CD4-positive, alpha-beta T cell treated with Interleukin-17A for 4 hours (primary cell): Measurements from ENCODE around the gene NINL.
"Not testable (repeated sequence)": the region's sequence is repeated elsewhere in the genome, so short reads cannot be mapped to it uniquely, and the experiment has no call there.

Experiments
- DNase-seq: peaks from one replicate; pipeline ENCODE4 v3.0.0-alpha.2; 2020; ENCODE audit warnings: mixed read lengths

NINL gene

DNA sequence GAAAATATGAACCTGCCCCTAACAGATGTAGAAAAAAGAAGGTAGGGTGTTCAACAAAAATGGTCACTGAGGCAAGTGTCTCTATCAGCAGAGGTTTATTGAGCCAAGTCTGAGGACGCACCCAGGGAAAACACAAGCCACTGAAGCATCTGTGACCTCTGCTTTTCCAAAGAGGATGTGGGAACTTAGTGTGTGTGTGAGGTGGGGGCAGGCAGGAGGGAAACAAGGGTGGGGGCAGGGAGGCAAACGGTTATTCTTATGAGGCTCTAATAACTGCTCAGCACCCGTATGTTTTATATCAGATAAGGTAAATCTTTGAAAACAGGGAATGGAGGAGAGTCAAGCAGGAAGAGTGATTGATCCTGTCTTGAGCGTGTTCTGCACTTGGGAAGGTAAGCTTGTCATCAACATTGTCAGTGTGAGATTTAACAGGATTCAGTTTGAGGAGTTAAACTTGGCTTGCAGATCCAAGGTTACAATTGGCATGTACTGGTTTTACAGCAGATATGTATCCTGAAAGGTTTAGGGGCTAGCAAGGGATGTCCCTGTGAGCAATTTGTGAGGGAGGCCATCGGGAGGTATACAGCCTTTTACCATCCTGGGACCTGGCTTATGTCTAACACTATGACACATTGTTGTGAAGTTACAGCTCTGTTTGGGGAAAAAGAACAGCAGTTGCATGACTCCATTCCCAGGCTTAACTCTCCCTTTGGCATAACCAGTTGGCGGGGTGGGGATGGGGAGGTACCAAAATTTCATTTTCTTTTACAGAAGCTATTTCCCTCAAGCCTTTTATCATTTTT, 33.7 kb downstream of the NINL start:
- DNase-seq, result no peak

DNA sequence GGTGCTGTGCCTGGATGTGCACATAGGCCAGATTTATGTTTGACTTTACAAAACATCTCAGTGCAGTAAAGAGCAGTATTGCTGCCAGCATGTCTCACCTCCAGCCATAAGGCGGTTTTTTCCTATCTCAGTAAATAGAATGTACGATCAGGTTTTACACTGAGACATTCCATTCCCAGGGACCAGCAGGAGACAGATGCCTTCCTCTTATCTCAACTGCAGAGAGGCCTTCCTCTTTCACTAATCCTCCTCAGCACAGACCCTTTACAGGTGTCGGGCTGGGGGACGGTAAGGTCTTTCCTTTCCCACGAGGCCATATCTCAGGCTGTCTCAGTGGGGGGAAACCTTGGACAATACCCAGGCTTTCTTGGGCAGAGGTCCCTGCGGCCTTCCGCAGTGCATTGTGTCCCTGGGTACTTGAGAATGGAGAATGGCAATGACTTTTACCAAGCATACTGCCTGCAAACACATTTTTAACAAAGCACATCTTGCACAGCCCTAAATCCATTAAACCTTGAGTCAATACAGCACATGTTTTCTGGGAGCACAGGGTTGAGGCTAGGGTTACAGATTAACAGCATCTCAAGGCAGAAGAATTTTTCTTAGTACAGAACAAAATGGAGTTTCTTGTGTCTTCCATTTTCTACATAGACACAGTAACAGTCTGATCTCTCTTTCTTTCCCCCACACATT, 34.5 kb downstream of the NINL start:
- DNase-seq, result not testable (repeated sequence)

DNA sequence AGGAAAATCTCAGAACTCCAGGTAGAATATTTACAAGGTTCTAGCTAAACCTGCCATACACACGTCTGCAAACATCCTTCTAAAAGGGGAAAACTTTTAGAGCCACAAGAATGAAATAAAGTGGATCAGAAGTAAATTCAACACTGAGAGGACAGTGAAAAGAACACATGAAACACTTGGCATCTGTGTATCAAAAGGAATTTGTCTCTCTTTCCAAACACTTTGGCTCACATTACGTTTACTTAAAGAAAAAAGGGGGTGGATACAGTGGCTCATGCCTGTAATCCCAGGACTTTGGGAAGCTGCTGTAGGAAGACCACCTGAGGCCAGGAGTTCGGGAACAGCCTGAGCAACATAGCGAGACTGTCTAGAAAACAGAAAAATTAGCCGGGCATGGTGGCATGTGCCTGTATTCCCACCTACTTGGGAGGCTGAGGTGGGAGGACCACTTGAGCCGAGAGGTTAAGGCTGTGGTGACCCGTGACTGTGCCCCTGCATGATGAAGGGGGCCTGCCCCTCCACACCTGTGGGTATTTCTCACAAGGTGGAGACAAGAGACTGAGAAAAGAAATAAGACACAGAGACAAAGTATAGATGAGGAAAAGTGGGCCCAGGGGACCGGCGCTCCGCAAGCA, 35.4 kb downstream of the NINL start:
- DNase-seq, result no peak

DNA sequence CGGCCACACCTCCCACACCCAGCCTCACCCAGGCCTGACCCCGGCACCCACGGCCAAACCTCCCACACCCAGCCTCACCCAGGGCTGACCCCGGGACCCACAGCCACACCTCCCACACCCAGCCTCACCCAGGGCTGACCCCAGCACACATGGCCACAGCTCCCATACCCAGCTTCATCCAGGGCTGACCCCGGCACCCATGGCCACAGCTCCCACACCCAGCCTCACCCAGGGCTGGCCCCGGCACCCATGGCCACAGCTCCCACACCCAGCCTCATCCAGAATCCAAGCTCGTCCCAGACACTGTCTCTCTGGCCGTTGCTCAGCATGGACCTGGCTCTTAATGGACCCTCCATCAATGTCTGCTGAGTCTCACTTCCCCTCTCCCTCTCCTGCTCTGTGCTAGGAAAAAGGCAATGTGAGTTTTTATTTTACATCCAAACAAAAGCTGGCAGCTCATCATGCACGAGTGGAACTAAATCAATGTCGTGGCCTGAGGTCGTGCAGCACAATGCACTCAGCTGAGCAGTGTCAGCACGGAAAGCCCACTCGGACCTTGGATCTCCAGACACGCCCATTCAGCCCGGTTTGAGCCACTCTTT, 36.1 kb downstream of the NINL start:
- DNase-seq, result no peak

DNA sequence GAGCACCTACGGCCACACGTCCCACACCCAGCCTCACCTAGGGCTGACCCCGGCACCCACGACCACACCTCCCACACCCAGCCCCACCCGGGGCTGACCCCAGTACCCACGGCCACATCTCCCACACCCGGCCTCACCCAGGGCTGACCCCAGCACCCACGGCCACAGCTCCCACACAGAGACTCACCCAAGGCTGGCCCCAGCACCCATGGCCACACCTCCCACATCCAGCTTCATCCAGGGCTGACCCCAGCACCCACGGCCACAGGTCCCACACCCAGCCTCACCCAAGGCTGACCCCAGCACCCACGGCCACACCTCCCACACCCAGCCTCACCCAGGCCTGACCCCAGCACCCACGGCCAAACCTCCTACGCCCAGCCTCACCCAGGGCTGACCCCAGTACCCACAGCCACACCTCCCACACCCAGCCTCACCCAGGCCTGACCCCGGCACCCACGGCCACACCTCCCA, 36.7 kb downstream of the NINL start:
- no peak for DNase-seq

DNA sequence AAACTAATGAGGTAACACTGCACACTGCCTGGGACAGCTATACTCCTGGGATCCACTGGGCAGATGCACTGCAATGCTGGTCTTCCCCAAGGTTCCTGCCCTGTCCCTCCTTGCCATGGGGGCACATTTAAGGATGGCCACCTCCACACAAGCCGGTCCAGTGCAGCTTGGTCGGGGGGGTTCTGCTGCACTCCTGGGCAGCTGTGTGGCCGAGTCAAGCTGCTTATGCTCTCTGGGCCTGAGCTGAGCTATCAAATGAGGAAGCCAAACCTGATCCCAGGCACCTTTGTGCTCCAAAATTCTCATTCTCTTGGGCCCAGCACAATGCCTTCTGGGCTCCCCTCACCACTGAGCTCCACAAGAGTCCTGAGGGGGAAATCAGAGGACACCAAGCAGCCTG, 37.3 kb downstream of the NINL start:
- no peak for DNase-seq

DNA sequence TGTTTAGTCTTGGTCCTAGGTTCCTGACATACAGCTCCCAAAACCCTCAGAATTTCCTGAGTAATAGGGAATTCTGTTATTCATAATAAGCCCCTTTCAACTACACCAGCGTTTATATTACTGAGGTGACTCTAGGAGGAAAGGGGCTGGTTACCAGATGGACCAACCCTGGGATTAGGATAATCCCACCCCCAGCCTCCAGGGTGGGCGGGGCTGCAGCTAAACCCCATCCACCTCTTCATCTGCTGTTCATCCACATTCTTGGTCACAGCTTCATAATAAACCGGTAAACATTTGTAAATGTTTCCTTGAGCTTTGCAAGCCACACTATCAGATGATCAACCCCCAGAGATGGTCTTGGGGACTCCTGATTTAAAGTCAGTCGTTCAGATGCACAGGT, 38.3 kb downstream of the NINL start:
- DNase-seq, result no peak

DNA sequence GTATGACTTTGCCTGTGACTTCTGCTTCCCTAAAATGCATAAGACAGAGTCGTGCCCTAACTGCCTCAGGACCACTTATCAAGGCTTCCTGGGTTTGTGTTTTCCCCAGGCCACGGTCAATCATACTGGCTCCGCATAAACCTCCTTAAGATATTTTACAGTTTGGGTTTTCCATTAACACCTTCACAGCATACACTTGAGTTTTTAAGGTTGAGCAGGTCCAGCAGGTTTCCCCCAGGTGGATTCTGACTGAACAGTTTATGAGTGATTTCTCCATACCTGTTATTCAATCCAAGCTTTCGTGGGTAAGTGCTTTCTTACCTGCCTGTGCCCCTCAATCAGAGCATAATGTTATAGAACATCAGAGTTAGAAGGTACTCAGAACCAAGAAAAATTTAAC, 39.3 kb downstream of the NINL start:
- no peak for DNase-seq

DNA sequence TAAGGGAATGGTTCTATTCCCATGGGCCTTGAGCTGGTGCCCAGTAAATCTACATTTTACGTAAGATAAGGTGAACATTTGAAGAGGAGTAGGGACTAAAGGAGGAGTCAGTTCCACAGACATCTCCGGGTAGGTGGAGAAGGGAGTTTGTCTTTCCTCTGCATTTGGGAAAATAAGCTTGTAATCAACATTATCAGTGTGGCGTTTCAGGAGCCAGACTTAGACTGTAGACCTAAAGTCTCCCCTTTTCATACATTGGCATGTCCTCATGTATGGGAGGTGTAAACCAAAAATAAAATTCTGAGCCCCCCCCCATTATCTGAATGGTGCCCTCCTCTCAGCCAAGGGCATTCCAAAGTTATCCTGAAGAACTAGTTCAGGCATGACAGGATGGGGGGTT, 40.2 kb downstream of the NINL start:
- DNase-seq, result no peak

DNA sequence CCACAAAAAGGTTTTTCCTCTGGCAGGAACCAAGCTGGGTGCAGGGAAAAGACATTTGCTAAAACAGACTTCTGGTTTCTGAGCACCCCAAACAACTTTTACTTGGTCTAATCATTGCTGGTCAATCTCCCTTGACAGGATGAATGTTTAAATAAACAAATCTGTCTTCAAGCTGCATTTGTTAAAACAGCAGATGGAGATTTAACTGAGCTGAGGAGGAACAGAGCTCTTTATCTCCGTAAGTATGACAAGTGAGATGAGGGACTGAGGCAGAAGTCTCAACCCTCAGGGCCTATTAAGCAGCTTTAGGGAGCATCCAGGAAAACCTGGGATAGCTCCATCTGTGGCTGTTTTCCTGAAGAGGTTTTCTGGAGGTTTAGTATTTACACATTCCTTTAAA, 40.6 kb downstream of the NINL start:
- DNase-seq, result no peak

DNA sequence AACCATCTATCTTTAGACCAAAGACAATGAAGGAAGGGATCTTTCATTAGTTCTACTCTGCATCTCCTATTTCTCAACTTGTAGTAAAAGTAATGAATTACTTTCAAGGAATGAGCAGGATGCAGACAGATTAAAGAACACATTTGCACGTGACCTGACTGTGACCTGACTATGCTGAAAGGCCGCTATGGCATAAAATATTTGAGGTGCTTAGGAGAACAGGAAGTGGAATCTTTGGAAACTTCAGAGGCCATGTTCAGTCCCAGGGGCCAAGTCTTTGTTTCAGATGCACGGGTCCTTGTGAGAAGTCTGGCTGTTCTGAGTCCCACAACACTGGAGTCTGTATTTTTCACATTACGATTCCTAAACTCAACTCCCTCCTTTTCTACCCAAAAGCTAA, 41.0 kb downstream of the NINL start:
- DNase-seq, result no peak

DNA sequence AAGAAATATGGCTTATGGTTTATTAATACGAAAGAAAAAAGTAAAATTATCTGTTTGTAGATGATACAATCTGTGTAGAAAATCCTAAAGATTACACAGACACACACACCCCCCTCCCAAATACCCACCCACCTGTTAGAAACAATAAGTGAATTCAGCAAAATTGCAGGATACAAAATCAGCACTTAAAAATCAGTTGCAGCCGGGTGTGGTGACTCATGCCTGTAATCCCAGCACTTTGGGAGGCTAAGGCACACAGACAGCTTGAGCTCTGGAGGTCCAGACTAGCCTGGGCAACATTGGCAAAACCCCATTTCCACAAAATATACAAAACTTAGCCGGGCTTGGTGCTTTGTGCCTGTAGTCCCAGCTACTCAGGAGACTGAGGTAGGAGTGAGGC, 42.3 kb downstream of the NINL start:
- DNase-seq, result no peak

DNA sequence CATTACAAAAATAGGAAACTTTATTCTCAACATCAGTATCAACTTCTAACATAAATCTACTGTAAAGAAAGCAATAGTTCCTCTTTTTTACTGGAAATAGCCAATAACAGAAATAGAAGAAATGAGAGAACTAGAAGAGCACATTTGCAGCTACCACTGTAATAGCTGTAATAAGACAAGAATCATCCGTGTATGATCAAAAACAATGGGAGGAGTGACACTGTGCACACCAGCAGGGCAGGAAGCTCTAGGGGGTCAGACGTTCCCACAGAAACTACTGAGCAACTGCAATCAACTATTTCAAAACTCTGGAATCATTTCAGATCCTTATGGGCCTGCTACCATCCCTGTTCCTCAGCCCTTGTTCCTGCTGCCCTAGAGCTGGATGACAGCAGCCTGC, 43.7 kb downstream of the NINL start:
- no peak for DNase-seq

DNA sequence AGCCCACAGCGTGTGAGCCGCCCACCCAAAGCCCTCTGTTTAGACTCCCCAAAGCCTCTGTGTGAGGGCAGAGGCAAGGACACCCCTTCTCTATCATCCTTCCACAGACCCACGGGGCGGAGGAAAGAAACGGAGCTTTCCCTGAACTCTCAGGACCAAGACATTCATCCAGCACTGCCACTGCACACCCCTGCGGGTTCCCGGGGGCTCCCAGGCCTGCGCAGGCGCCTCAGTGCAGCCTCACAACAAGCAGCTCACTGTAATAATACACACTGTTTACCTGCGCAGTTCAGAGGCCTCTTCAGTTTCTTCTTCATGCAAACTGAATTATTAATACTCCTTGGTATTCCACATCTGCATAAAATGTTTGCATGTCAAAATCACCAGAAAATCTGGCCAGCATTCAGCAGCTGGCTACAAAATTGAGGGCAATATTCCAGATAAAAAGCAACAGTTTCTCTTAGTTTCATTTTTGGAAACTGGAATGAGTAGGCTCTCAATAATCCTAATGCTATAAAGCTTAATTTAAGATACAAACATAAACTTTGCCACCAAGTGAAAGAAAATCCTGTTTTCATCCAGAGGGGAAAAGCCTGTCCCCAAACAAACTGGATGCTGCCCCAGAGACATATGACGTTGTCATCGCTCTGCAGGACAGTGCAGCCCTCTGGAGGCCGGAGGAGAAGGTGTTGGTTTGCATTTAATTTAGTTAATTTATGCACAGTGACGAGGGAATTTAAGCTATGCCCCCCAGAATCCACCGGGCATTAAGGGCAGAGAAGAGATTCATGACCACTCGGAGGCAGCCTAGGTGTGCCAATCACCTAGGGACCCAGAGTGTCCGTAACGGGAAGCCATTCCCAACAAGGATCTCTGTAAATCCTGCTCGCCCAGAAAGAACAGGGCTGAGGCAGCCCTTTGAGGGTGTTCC, 45.3 kb downstream of the NINL start:
- no peak for DNase-seq

DNA sequence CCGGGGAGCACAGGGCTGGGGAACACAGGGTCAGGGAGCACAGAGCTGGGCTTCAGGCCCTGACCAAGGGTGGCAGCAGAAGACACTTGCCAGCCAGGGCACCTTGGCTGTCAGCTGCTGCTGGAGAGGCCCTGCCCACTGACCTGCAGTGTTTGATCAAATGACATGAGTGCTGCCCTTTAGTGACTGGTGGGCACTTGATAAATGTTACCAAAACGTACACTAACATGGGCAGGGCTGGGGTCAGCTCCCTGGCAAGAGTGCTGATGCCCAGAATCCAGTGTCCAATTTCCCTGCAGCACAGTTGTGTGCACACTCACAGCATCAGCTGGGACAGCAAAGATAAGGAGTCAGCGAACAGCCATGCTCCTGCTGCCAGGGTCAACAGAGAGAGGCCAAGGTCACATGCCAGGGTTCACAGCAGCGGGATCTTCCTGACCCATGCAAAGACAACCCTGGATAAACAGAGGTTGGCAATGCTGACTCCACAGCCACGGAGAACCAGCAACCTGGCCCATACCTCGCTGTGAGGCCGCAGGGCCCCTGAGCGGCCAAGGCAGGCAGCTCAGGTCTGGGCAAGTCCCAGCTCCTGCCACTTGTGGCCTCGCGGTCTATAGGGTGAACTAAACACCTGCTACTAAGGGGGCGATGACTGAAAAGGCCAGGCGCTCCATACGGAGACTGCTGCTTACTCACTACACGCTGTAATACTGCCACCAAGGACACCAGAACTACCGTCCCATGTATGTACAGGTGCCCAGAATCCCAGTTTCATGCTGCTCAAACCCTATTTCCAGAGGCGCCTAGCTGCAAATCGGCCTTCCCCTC, 46.3 kb downstream of the NINL start:
- no peak for DNase-seq

DNA sequence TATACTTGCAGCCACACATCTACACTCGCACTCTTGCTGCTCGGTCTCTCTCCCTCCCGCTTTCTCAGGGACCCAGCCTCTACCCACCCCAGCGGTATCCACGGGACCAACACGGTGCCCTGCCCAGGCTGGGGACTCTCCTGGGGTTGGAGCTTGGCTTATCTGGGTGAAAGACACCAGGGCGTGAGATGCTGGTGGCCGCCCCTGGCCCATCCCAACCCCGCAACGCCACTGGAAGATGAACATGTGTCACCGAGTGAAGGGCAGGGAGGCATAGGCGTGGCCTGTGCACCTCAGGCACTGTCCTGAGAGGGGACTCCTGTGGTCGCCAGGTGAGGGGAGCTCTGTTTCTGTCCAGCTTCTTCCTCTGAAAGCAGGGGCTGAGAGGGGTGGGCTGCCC, 47.4 kb downstream of the NINL start:
- DNase-seq, result no peak

DNA sequence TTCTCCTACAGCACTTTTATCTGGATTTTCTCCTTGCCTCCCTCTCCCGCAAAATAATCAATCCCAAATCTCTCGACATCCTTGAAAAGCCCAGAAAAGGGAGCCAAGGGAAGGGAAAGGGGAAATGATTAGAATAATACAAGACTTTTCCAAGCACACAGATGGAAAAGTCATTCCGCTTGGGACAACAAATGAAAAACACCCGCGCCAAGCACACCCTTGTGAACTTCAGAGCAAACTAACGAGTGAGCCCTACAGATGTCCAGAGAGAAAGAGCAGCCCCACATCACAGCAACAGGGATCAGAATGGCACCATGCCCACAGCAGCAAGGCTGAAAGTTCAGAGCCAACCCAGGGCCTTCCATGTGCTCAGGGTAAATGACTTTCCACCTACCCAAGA, 49.6 kb downstream of the NINL start:
- no peak for DNase-seq

DNA sequence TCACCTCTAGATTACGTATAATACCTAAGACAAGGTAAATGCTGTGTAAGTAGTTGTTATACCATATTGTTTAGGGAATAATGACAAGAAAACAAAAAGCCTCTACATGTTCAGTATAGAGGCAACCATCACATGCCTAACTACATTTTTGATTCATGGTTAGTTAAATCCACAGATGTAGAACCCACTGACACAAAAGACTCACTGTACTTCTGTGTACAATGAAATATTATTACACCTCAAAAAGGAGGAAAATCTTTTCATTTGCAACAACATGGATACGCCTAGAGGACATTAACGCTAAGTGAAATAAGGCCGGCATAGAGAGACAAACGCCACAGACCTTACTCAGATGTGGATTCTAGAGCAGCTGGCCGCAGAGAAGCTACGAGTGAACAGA, 50.5 kb downstream of the NINL start:
- no peak for DNase-seq

DNA sequence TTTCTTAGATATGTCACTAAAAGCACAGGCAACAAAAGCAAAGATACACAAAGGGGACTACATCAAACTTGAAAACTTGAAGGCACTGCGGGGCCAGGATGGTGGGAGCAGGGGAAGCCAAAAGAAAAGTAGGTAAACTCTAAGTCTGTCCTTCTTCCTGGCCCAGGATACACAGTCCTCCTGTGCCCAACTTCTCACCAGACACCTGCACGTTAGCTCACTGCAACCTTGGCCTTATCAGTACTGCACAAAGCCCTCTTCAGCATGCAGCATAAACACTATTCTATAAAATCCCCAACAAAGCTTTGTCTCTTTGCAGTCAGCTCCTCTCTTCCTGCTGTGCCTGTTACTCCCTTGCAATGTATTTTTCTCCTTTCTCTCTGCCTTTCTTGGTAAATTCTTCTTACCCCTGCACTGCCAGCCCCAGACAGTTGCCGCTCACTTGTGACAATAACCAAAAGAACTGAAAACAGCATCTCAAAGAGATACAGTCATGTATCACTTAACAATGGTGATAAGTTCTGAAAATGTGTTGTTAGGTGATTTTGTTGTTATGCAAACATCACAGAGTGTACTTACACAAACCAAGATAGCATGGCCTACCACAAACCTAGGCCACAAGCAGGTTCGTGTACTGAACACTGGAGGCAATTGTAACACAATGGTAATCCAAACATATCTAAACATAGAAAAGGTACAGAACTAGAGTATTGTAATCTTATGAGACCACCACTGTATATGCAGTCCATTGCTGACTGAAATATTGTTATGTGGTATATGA, 51.2 kb downstream of the NINL start:
- no peak for DNase-seq

DNA sequence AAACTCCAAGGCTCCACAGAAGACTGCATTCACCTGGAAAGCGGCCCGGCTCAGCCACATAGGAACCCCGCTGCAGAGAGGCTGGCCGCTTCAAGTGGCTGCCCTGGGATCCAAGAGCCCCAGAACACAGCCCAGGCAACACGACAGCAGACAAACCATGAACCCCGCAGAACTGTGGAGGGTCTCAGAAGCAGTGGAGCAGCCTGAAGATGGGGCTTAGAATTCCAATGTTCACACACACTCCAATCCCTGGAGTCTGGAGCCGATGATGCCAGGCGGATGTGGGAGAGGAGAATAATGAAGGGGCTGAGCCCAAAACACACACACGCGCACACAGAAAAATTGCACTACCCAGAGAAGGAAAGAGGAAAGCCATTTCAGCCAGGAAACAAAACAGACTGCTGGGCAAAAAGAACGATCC, 52.4 kb downstream of the NINL start:
- DNase-seq, result no peak
